PC-9 (cell line): ENCODE data around the gene NCK1. TPM values are rescaled to one million over a fixed set of nuclear protein-coding genes. Genes with fewer than 3 reads are reported as not detected.

ENCODE experiments used
- BruUV-seq: library from RNA; stranded (reverse); fragments of 400-500 nt; replicated peaks from 2 replicates; lab custom pipeline; 2021; lab: Mats Ljungman, UMichigan
- CTCF ChIA-PET: fragments of 300-600 bp; sonication (Branson Sonifier 250); formaldehyde crosslinking; loops from one replicate; lab custom pipeline; 2022; ENCODE audit warnings: antibody characterized with exemption; lab: Charles Lee
- POLR2A ChIA-PET: fragments of 300-600 bp; sonication (Branson Sonifier 250); formaldehyde crosslinking; loops from one replicate; lab custom pipeline; 2022; ENCODE audit warnings: antibody characterized with exemption; ENCODE audit not compliant: unreplicated experiment; lab: Charles Lee
- DNase-seq, 2 experiments: peaks; one replicate each; pipeline versions ENCODE4 v3.0.0 to v3.0.0-alpha.2; 2015 to 2022; ENCODE audit warnings: mixed read lengths in 1 of 2
- H2AFZ ChIP-seq: fragments of 200-600 bp; sonication (generic); 2 replicates; pipeline ENCODE4 v1.8.1; 2017; ENCODE audit warnings: antibody characterized with exemption
- H3F3A ChIP-seq: fragments of 200-600 bp; sonication (generic); 2 replicates; pipeline ENCODE4 v1.8.1; 2017; ENCODE audit warnings: antibody characterized with exemption, mild to moderate bottlenecking, low read depth; ENCODE audit not compliant: insufficient read depth
- H3K27ac ChIP-seq: fragments of 200-600 bp; sonication (generic); 2 replicates; pipeline ENCODE4 v1.6.1; 2016; ENCODE audit warnings: mixed run types
- H3K27me3 ChIP-seq: fragments of 200-600 bp; sonication (generic); 2 replicates; pipeline ENCODE4 v1.6.1; 2016; ENCODE audit warnings: low read depth, mixed run types; ENCODE audit not compliant: insufficient read depth
- H3K36me3 ChIP-seq: fragments of 200-600 bp; sonication (generic); 2 replicates; pipeline ENCODE4 v1.6.1; 2016; ENCODE audit warnings: low read depth, mixed run types
- H3K4me1 ChIP-seq: fragments of 200-600 bp; sonication (generic); replicated peaks from 2 replicates; pipeline ENCODE4 v1.6.1; 2016; ENCODE audit warnings: mixed run types; ENCODE audit not compliant: insufficient read depth
- H3K4me2 ChIP-seq: fragments of 200-600 bp; sonication (generic); 2 replicates; pipeline ENCODE4 v1.6.1; 2017; ENCODE audit warnings: mixed run types
- H3K4me3 ChIP-seq: fragments of 200-600 bp; sonication (generic); 2 replicates; pipeline ENCODE4 v1.6.1; 2016; ENCODE audit warnings: mixed run types
- H3K79me2 ChIP-seq: fragments of 200-600 bp; sonication (generic); 2 replicates; pipeline ENCODE4 v1.6.1; 2017; ENCODE audit warnings: low read depth, mixed run types
- H3K9me2 ChIP-seq: fragments of 200-600 bp; sonication (generic); 2 replicates; pipeline ENCODE4 v1.8.1; 2017; ENCODE audit warnings: mild to moderate bottlenecking; ENCODE audit not compliant: insufficient read depth
- H3K9me3 ChIP-seq: fragments of 200-600 bp; sonication (generic); 2 replicates; pipeline ENCODE4 v1.8.1; 2016; ENCODE audit warnings: low read depth; ENCODE audit not compliant: insufficient read depth
- H4K20me1 ChIP-seq: fragments of 200-600 bp; sonication (generic); 2 replicates; pipeline ENCODE4 v1.8.1; 2017; ENCODE audit not compliant: insufficient read depth
- CTCF ChIP-seq: fragments of 200-600 bp; sonication (generic); conservative IDR thresholded peaks from 2 replicates; pipeline ENCODE4 v1.6.1; 2017; ENCODE audit warnings: mixed run types, antibody characterized with exemption, mild to moderate bottlenecking, moderate library complexity
- EZH2 ChIP-seq: fragments of 200-600 bp; sonication (generic); IDR thresholded peaks from 2 replicates; pipeline ENCODE4 v1.8.0; 2017; ENCODE audit warnings: antibody characterized with exemption, low read depth
- intact Hi-C: fragments of 100-400 bp; cut with micrococcal nuclease; formaldehyde crosslinking; loops from one replicate; pipeline ENCODE4 v1.10.0; 2022; ENCODE audit not compliant: unreplicated experiment
- total RNA-seq: library from RNA; stranded (reverse); gene quantifications from 2 replicates; pipeline ENCODE4 v1.2.3, GENCODE V29; 2021

Gene NCK1
- total RNA-seq, 1 experiment from 2014 or later, result 42.7 TPM

- H3K27me3 ChIP-seq, result no peaks in the 10 kb centered on the region
- TF ChIP-seq CTCF, result no peak
- TF ChIP-seq EZH2, result no peak
- no peak overlapping the region for H3K27ac ChIP-seq
- H3K79me2 ChIP-seq, result no peaks in the 10 kb centered on the region
- no peaks in the 10 kb centered on the region for H3F3A ChIP-seq
- intact Hi-C loops, result no loop called here
- no TSS peak for BruUV-seq
- H3K4me2 ChIP-seq, result no peak overlapping the region
- DNase-seq, result no peak
- H3K4me1 ChIP-seq, result no peaks in the 10 kb centered on the region
- H3K9me3 ChIP-seq, result no peaks in the 10 kb centered on the region
- ChIA-PET POLR2A (no interaction called here), CTCF (interaction anchor here (0.6 kb wide), 1 partner anchor 34 kb away, joined by 3 read pairs; no protein-coding TSS in a partner anchor)
- no peak overlapping the region for H3K4me3 ChIP-seq
- no peaks in the 10 kb centered on the region for H4K20me1 ChIP-seq
- no peaks in the 10 kb centered on the region for H3K9me2 ChIP-seq
- H2AFZ ChIP-seq, result no peak overlapping the region
- H3K36me3 ChIP-seq, result no peaks in the 10 kb centered on the region
Measured at GRCh38 chr3:136979204-136979603, 117.2 kb downstream of the NCK1 start.

GRCh38 chr3:136979684-136980083 is 117.7 kb downstream of the NCK1 start:
- Histone ChIP-seq H3K79me2 (no peaks in the 10 kb centered on the region), H4K20me1 (no peaks in the 10 kb centered on the region), H3K4me2 (no peak overlapping the region), H3K27ac (no peak overlapping the region), H3K9me3 (no peaks in the 10 kb centered on the region), H2AFZ (no peak overlapping the region), H3K4me1 (no peaks in the 10 kb centered on the region), H3K27me3 (no peaks in the 10 kb centered on the region), H3K9me2 (no peaks in the 10 kb centered on the region), H3K36me3 (no peaks in the 10 kb centered on the region), H3F3A (no peaks in the 10 kb centered on the region), H3K4me3 (no peak overlapping the region)
- CTCF ChIA-PET, result no interaction called here
- no peak for DNase-seq
- TF ChIP-seq EZH2 (no peak), CTCF (no peak)
- intact Hi-C loops, result no loop called here
- BruUV-seq, result no TSS peak
- POLR2A ChIA-PET, result no interaction called here

GRCh38 chr3:136982033-136982432 is 120.0 kb downstream of the NCK1 start:
- no peaks in the 10 kb centered on the region for H3K9me3 ChIP-seq
- no TSS peak for BruUV-seq
- H3K36me3 ChIP-seq, result no peaks in the 10 kb centered on the region
- H3K27me3 ChIP-seq, result no peaks in the 10 kb centered on the region
- no peaks in the 10 kb centered on the region for H3F3A ChIP-seq
- no peaks in the 10 kb centered on the region for H4K20me1 ChIP-seq
- ChIA-PET CTCF (no interaction called here), POLR2A (no interaction called here)
- no peak overlapping the region for H3K4me2 ChIP-seq
- H3K9me2 ChIP-seq, result no peaks in the 10 kb centered on the region
- DNase-seq, result no peak
- intact Hi-C loops, result no loop called here
- H3K4me1 ChIP-seq, result no peaks in the 10 kb centered on the region
- no peak overlapping the region for H3K27ac ChIP-seq
- H3K4me3 ChIP-seq, result no peak overlapping the region
- H2AFZ ChIP-seq, result no peak overlapping the region
- H3K79me2 ChIP-seq, result no peaks in the 10 kb centered on the region
- no peak for TF ChIP-seq CTCF
- TF ChIP-seq EZH2, result no peak
